HG02798 (cell line): ENCODE data around the gene EFCAB11.

ENCODE experiments used
- ATAC-seq: cut with Tn5 transposase; IDR thresholded peaks from one replicate; pipeline ENCODE4 v1.9.1; 2021; ENCODE audit warnings: mild to moderate bottlenecking; ENCODE audit not compliant: unreplicated experiment, poor library complexity

Gene EFCAB11

DNA sequence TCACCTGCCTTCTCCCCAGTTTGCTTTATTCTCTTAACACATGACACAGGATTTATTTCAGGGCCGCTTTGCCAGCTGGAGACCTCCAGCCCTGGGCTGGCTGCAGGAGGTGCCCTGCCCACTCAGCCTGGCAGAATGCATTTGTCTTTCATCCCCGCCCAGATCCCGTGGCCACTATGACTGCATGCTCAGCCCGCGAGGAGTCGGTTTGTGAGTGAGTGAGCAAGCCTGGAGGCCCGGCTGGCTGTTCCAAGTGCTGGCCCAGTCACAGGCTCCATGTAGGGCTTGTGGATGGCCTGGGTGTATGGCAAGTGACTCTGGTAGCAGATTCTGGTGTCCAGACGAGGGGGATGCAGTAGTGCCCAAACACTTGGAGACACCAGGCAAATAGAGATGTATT lies 3.3 kb upstream of the EFCAB11 start:
- ATAC-seq, result no peak

- ATAC-seq, result no peak
Observed at GRCh38 chr14:89957376-89957775, 2.8 kb upstream of the EFCAB11 start.

DNA sequence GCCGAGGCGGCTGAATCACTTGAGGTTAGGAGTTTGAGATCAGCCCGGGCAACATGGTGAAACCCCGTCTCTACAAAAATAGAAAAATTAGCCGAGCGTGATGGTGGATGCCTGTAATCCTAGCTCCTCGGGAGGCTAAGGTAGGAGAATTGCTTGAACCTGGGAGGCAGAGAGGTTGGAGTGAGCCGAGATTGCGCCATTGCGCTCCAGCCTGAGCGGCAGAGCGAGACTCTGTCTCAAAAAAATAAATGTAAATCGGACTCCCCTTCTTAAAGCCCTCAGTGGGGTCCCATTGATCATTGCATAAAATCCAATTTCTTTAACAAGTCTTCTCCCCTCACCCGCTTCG lies 2.1 kb upstream of the EFCAB11 start:
- no peak for ATAC-seq

DNA sequence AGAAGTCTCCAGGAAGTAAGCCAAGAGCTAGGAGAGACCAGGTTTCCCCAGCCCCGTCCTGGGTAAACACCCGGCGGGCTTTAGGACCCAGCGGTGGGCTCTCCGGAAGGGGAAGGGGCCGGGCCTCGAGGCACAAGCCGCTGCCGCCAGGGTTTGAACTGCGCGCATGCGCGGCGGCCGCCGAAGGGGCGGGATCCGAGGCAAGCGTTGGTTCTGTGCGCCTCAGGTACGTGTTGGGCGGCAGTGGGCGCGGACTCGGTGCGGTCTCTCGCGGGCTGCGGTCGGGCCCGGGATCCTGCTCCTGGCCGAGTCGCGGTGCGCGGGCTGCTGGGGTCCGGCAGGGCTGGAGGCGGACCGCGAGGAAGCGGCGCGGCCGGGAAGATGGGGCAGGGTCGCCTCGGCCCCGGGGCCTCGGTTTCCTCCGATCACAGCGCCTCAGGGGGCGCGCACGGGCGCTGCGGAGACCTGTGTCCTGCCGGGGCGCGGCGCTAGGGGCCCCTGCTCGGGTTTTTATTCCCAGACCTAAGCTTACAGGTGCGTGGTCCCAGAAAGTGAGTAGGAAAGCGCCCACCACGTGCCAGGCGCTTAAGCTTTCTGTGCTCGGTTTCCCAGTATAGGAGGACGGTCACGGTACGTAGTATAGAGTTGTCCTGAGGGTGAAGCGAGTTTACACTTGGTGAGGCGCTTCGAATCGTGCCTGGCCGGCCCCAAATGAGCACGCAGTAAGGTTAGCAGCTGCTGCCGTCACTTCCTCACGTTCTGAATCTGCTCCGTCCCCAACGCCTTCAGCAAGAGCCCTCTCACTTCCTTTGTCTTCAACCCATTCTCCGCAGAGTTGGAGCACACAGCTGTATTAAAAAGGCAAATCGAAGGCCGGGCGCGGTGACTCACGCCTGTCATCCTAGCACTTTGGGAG lies 1.5 kb upstream of the EFCAB11 start, which contains the start of gene TDP1:
TDP1 (plus strand) TSS at position 183 of the 916 bp plus-strand sequence. CDS start 7,188 bp downstream, outside the sequence.
- peak; percentile 70 for ATAC-seq

DNA sequence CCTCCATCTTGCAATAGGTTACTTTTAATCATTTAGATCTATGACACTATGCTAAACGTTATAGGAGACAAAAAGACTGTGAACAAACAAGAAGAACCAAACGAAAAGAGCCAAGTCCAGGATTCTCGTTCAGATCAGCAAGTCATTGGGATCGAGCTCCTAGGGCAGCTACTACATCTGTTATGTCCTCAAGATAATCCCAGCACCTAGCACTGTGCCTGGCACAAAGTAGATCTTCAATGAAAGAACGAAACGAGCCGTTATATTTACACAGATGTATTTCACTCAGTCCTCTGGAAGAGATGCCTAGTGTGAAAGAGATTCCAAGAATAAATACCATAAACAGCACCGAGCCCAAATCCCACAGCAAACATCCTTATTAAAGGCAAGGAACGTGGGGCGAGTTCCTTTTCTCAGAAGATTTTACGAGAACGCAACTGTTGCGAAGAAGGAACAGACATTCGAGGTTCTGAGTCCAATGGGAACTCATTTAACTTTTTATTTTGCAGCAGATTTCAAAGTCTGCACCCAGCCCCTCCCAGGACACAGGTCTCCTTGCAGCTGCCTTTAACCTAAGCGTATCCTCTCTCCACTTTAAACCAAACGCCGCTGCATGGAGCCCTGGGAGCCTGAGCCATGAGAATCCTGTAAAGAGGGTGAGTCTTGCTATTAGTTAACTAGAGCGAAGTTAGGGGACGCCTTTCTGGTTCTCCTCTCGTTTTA lies 653 bp upstream of the EFCAB11 start:
- ATAC-seq, result peak; percentile 23

DNA sequence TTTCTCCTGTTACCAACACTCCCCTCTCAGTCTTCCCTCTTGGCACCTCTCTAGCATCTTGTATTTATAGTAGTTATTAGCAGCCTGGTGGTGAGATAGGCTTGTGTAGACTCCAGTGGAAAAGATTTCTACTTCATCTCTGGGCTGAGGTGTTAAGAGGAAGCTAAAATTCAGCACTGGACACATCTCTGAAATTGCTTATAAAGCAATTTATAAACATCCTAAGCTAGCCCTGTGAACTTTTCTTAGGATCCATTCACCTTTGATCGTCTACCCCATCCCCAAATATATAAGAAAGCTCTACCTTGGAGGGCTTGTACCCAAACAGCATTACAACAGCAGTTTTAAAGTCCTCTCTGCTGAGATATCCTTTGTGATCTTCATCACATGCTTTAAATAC lies 928 bp downstream of the EFCAB11 start:
- ATAC-seq, result no peak

GRCh38 chr14:89952576-89952975 lies 2.0 kb downstream of the EFCAB11 start:
- ATAC-seq, result no peak

DNA sequence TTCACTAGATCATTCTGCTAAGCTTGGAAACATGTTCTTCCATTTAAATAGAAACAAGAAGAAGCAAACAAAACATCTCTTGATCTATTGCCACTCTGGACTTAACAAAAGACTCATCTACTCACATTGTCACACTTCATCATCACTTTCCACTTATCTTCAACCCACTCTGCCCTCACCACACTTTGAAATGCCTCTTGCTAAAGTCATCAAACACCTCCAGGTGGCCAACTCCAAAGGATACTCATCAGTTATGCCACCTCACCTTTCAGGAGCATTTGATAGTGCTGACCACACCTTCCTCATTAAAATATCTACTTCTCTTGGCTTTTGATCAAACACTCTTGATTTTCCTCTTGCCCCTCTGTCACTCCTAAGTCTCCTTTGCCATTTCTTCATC lies 7.2 kb downstream of the EFCAB11 start:
- no peak for ATAC-seq

DNA sequence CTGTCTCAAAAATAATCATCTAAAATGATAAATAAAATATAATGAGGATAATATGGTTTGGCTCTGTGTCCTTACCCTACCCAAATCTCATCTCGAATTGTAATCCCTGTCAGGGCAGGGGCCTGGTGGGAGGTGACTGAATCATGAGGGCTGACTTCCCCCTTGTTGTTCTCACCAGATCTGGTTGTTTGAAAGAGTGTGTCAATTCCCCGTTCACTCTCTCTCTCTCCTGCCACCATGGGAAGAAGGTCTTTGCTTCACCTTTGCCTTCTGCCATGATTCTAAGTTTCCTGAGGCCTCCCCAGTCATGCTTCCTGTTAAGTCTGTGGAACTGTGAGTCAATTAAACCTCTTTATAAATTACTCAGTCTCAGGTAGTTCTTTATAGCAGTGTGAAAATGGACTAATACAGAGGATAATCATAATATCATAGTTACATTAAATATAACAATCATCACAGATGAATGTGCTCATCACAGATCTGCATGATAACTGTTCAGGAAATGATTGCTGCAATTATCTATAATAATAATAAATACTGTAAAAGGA lies 12.6 kb downstream of the EFCAB11 start:
- no peak for ATAC-seq

GRCh38 chr14:89936654-89937185 lies 17.8 kb downstream of the EFCAB11 start:
- no peak for ATAC-seq

DNA sequence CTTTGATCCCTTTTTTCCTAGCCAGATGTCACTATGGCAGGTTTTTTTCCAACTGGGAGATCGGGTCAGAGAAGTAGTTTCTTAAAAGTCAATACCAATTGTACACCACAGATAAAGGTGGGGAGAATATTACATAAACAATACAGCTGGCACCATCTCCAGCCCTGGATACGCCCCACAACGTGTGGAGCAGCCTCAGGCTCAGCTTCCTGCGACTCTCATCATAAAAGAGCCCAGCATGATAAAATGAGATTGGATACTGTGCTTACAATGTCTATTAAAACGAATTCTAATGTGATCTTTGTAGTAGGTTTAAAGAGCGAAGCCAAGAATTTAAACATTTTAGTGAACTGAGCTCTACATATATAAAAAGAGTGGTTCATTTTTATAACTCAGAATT lies 21.5 kb downstream of the EFCAB11 start:
- ATAC-seq, result no peak

- ATAC-seq, result no peak
Observed at GRCh38 chr14:89927186-89927865, 27.2 kb downstream of the EFCAB11 start.

DNA sequence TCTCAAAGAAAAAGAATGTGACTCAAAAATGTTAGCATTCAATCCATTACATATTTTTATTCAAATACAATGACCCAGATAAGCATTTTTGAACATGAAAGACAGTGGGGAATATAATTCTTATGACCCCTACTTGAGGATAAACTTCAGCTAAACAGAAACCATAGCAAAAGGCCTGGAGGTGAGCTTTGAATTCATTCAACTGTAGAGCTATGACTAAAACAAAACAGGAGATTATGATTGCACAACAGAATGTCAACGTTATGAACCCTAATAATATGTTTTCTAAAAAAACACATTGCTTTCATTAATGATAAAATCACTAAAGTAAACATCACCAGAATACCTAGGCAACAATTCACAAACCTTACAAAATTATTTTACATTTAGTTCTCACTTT lies 27.8 kb downstream of the EFCAB11 start:
- no peak for ATAC-seq

- no peak for ATAC-seq
Observed at GRCh38 chr14:89924268-89924667, 30.3 kb downstream of the EFCAB11 start.

GRCh38 chr14:89922031-89922907 lies 32.3 kb downstream of the EFCAB11 start:
- ATAC-seq, result no peak

DNA sequence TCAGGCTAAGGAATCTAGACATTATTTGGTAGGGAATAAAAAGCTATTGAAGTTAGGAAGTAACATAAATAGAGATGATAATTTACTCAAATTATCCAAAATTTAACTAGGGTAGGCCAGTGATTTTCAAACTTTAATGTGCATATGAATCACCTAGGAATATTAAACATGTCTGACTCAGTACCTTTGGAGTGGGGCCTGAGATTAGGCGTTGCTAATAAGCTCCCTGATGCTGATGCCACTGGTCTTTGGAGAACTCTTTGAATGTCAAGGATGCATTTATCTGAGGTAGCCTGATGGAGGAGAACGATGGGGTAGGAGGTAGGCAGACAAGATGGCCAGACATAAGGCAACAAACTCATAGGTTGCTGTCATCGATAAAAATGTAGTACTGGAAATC lies 33.2 kb downstream of the EFCAB11 start:
- ATAC-seq, result no peak

DNA sequence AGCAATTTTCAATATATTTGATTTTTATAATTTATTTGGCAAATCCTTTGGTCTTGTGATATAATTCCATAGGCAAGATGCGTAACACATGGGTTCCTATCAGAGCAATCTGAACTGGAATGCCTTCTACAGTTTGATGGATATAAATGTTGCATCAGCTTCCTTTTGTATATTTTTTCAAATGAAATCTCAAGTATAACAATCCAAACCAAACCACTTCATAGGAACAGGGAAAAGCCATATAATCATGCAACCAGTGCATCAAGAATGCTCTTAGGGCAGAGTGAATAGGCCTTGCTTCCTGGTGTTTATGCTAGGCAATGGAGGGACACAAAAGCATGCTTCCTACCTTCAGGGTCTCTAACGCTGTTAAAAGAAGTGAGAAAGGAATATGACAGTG lies 34.5 kb downstream of the EFCAB11 start:
- no peak for ATAC-seq

GRCh38 chr14:89918721-89919120 lies 35.8 kb downstream of the EFCAB11 start:
- no peak for ATAC-seq

GRCh38 chr14:89915114-89915878 lies 39.2 kb downstream of the EFCAB11 start:
- ATAC-seq, result no peak
